Activated T-cell treated with anti-CD3 and anti-CD28 coated beads, Interleukin-2, amount 50 U/mL, for 4 hours (primary cell): ENCODE results near the gene RGS11. TPM values are rescaled to one million over a fixed set of nuclear protein-coding genes. Genes with fewer than 3 reads are reported as not detected.

Experiments used
- ATAC-seq, 2 donors: fragments of 200-7000 bp; cut with Tn5 transposase; one replicate each; pipeline ENCODE4 v1.10.0; 2021
- DNase-seq: peaks from one replicate; pipeline ENCODE4 v3.0.0-alpha.2; 2020
- H3K27me3 Mint-ChIP-seq: one replicate; pipeline ENCODE4 v1.8.0; 2021; ENCODE audit warnings: low read depth, mixed read lengths
- H3K36me3 Mint-ChIP-seq: one replicate; pipeline ENCODE4 v1.8.0; 2022; ENCODE audit warnings: mixed read lengths; ENCODE audit not compliant: insufficient read depth
- H3K4me1 Mint-ChIP-seq: one replicate; pipeline ENCODE4 v1.8.0; 2021; ENCODE audit warnings: low read depth, mixed read lengths
- H3K4me3 Mint-ChIP-seq: one replicate; pipeline ENCODE4 v1.8.0; 2021; ENCODE audit warnings: mild to moderate bottlenecking, moderate library complexity, mixed read lengths
- H3K9me3 Mint-ChIP-seq: one replicate; pipeline ENCODE4 v1.8.0; 2021; ENCODE audit warnings: mixed read lengths
- total RNA-seq, 3 donors: library from RNA; stranded (reverse); gene quantifications; one replicate each; pipeline ENCODE4 v1.2.1, GENCODE V29; 2021

RGS11 gene
- total RNA-seq, 3 donors from 2014 or later: 0.18 TPM; not detected in 2

GRCh38 chr16:287981-288920 lies 12.5 kb upstream of the RGS11 start:
- no peak for DNase-seq

GRCh38 chr16:287298-287811 lies 11.6 kb upstream of the RGS11 start:
- ATAC-seq (no peak), DNase-seq (no peak)
- Mint-ChIP-seq H3K27me3 (no peaks in the 10 kb centered on the region), H3K4me3 (no peak overlapping the region), H3K9me3 (no peaks in the 10 kb centered on the region), H3K4me1 (no peaks in the 10 kb centered on the region), H3K36me3 (peaks cover 8% of the 10 kb centered on the region)

More at GRCh38 chr16:287981-288920, 12.5 kb upstream of the RGS11 start:
- Mint-ChIP-seq H3K4me3 (no peak overlapping the region), H3K36me3 (peaks cover 11% of the 10 kb centered on the region), H3K4me1 (no peaks in the 10 kb centered on the region), H3K9me3 (no peaks in the 10 kb centered on the region), H3K27me3 (no peaks in the 10 kb centered on the region)
- ATAC-seq: no peak

GRCh38 chr16:286491-287297 lies 10.9 kb upstream of the RGS11 start:
- Mint-ChIP-seq H3K4me1 (no peaks in the 10 kb centered on the region), H3K27me3 (peaks cover 3% of the 10 kb centered on the region), H3K9me3 (no peaks in the 10 kb centered on the region), H3K4me3 (no peak overlapping the region), H3K36me3 (peaks cover 8% of the 10 kb centered on the region)
- ATAC-seq (no peak), DNase-seq (no peak)

- peaks cover 9% of the 10 kb centered on the region for H3K27me3 Mint-ChIP-seq
- ATAC-seq (no peak), DNase-seq (no peak)
- peaks cover 6% of the 10 kb centered on the region for H3K36me3 Mint-ChIP-seq
- H3K4me1 Mint-ChIP-seq: no peaks in the 10 kb centered on the region
- H3K9me3 Mint-ChIP-seq: no peaks in the 10 kb centered on the region
- H3K4me3 Mint-ChIP-seq: no peak overlapping the region
Observed at GRCh38 chr16:285146-286055, 9.7 kb upstream of the RGS11 start.

- Mint-ChIP-seq H3K36me3 (peaks cover 6% of the 10 kb centered on the region), H3K27me3 (peaks cover 9% of the 10 kb centered on the region), H3K9me3 (no peaks in the 10 kb centered on the region), H3K4me3 (no peak overlapping the region), H3K4me1 (no peaks in the 10 kb centered on the region)
- DNase-seq (no peak), ATAC-seq (no peak)
Observed at GRCh38 chr16:284204-285120, 8.7 kb upstream of the RGS11 start.

GRCh38 chr16:283033-283805 lies 7.5 kb upstream of the RGS11 start, which contains the start of gene PDIA2:
Gene PDIA2 (plus strand): TSS chr16:283164. CDS start chr16:283170, 6 bp downstream.
- H3K36me3 Mint-ChIP-seq: peaks cover 6% of the 10 kb centered on the region
- DNase-seq (no peak), ATAC-seq (no peak)
- peaks cover 16% of the 10 kb centered on the region for H3K27me3 Mint-ChIP-seq
- no peaks in the 10 kb centered on the region for H3K9me3 Mint-ChIP-seq
- H3K4me3 Mint-ChIP-seq: no peak within 1 kb of the TSS
- peaks cover 7% of the 10 kb centered on the region for H3K4me1 Mint-ChIP-seq

GRCh38 chr16:282491-282890 lies 6.7 kb upstream of the RGS11 start:
- Mint-ChIP-seq H3K9me3 (no peaks in the 10 kb centered on the region), H3K36me3 (peaks cover 3% of the 10 kb centered on the region), H3K27me3 (peaks cover 17% of the 10 kb centered on the region), H3K4me3 (no peak overlapping the region), H3K4me1 (peaks cover 7% of the 10 kb centered on the region)
- no peak for ATAC-seq
- no peak for DNase-seq

GRCh38 chr16:281660-282255 lies 6.0 kb upstream of the RGS11 start:
- peaks cover 24% of the 10 kb centered on the region for H3K27me3 Mint-ChIP-seq
- H3K4me1 Mint-ChIP-seq: peaks cover 7% of the 10 kb centered on the region
- no peak for ATAC-seq
- no peak for DNase-seq
- H3K9me3 Mint-ChIP-seq: no peaks in the 10 kb centered on the region
- H3K36me3 Mint-ChIP-seq: no peaks in the 10 kb centered on the region
- H3K4me3 Mint-ChIP-seq: no peak overlapping the region

GRCh38 chr16:280991-281659 lies 5.4 kb upstream of the RGS11 start:
- no peaks in the 10 kb centered on the region for H3K9me3 Mint-ChIP-seq
- DNase-seq: no peak
- H3K4me1 Mint-ChIP-seq: peaks cover 9% of the 10 kb centered on the region
- H3K27me3 Mint-ChIP-seq: peaks cover 30% of the 10 kb centered on the region
- H3K36me3 Mint-ChIP-seq: no peaks in the 10 kb centered on the region
- no peak for ATAC-seq
- H3K4me3 Mint-ChIP-seq: no peak overlapping the region

- no peaks in the 10 kb centered on the region for H3K9me3 Mint-ChIP-seq
- H3K27me3 Mint-ChIP-seq: peaks cover 30% of the 10 kb centered on the region
- DNase-seq (no peak), ATAC-seq (peak; percentile 35 to 36)
- peaks cover 9% of the 10 kb centered on the region for H3K4me1 Mint-ChIP-seq
- no peak within 1 kb of the TSS for H3K4me3 Mint-ChIP-seq
- H3K36me3 Mint-ChIP-seq: no peaks in the 10 kb centered on the region
Observed at GRCh38 chr16:280552-280951, 4.8 kb upstream of the RGS11 start, which contains the start of gene ARHGDIG. Gene ARHGDIG (plus strand): TSS chr16:280591. CDS start chr16:280681, 90 bp downstream.

- Mint-ChIP-seq H3K4me1 (peaks cover 9% of the 10 kb centered on the region), H3K27me3 (peaks cover 30% of the 10 kb centered on the region), H3K9me3 (no peaks in the 10 kb centered on the region), H3K36me3 (no peaks in the 10 kb centered on the region), H3K4me3 (no peak overlapping the region)
- ATAC-seq (no peak), DNase-seq (no peak)
Observed at GRCh38 chr16:280005-280460, 4.3 kb upstream of the RGS11 start.
